Measurements from ENCODE around the gene BMPER. TPM values are rescaled to one million over a fixed set of nuclear protein-coding genes. Genes with fewer than 3 reads are reported as not detected.

The BMPER gene
- polyA plus RNA-seq = not detected

DNA sequence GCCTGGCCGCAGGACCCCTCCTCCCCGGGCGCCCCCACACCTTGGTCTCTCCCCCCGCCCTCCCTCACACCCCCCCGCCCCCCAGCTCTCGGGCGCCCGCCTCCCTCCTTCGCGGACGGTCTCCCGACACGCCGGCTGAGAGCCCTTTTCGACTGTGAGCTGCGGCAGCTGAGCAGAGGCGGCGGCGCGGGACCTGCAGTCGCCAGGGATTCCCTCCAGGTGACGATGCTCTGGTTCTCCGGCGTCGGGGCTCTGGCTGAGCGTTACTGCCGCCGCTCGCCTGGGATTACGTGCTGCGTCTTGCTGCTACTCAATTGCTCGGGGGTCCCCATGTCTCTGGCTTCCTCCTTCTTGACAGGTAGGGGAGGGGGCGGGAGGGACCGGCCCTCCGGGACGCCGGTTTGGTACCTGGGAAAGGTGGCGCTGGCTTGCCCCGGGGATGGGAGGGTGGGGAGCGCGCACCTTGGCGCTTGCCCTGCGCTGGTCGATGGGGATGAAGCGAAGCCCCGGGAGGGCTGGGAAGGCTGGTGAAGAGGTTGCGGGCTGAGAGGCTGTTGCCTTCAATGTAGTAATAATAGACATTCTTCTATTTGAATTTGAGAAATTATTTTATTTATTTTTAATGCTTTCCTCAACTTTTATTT lies at the start of gene BMPER:
TSS of gene BMPER (plus strand) at position 151 of the 644 bp plus-strand sequence. CDS start at position 226, 75 bp downstream.
- H3K36me3 Mint-ChIP-seq = peaks cover 3% of the 10 kb centered on the region
- H3K27me3 Mint-ChIP-seq = peaks cover 32% of the 10 kb centered on the region
- no peaks in the 10 kb centered on the region for H3K9me3 Mint-ChIP-seq
- H3K4me1 Mint-ChIP-seq = peaks cover 0 to 7% (median 4%) of the 10 kb centered on the region in 3 donors
- peak within 1 kb of the TSS in 3 of 4 donors; percentile 79 to 81 (median 81) for H3K4me3 Mint-ChIP-seq
- no peak within 1 kb of the TSS for H3K27ac Mint-ChIP-seq

DNA sequence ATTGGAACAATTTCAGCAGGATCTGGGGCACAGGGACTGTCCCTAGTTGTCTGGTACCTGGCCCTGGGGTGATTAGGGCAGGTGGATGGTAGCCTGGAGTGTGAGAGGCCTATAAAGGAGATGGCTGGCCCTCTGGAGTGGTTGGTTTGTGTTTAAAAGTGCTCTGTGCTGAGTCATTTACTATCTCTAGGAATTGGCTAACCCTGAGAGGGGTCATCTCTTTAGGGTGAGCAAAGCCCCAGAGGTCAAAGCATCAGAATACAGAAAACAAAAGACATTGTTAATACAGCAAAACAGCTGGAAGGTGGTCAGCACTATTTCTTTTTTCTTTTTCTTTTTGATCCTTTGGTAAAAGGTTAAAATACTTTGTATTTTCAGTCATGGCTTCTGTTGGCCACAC lies 43.4 kb upstream of the BMPER start:
- H3K36me3 Mint-ChIP-seq = no peaks in the 10 kb centered on the region
- no peak overlapping the region for H3K27ac Mint-ChIP-seq
- no peaks in the 10 kb centered on the region for H3K4me1 Mint-ChIP-seq
- peaks cover 5% of the 10 kb centered on the region for H3K27me3 Mint-ChIP-seq
- peaks cover 0 to 2% (median 0%) of the 10 kb centered on the region in 3 donors for H3K9me3 Mint-ChIP-seq
- no peak overlapping the region for H3K4me3 Mint-ChIP-seq

DNA sequence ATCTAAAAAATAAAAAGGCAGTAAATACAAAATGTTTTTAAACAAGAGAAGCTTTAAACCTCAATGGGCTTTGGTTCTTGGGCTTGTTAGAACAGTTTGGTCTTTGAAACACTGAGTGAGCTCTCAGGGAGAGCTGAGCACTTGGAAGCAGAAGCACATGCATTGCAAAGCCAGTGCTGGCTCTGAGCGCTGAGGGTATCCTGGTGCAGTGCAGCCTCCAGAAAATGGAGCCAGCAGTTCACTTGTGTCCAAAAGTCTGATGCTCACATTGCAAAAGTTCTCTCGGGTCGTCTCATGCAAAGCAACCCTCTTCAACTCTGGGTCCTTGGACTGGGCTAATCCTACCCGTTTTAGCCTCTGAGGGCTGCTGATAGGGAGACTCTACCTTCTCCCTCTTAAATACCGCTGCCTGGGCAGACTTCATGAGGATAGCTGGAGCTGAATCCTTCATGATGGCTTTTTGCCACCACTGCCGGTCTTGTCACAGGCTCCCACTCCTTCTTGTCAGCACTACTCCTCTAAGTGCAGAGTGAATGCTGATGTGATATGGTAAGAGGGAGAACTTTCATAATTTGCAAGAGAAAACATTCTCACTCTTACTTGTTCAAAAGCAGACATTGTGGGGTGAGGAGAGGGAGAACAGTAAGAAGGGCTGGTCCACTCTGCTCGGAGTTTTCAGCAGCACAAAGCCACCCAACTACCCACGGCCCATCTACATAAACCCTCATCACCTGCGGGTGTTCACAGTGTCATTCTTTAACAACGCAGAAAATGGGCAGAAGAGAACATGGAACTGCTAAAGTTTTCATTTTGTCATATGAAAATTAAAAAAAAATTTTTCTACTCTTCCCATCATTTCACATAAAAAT lies 42.2 kb upstream of the BMPER start:
- H3K4me1 Mint-ChIP-seq = no peaks in the 10 kb centered on the region
- peaks cover 5% of the 10 kb centered on the region for H3K27me3 Mint-ChIP-seq
- H3K4me3 Mint-ChIP-seq = no peak overlapping the region
- no peaks in the 10 kb centered on the region for H3K36me3 Mint-ChIP-seq
- no peak overlapping the region for H3K27ac Mint-ChIP-seq
- peaks cover 0 to 2% (median 0%) of the 10 kb centered on the region in 3 donors for H3K9me3 Mint-ChIP-seq

DNA sequence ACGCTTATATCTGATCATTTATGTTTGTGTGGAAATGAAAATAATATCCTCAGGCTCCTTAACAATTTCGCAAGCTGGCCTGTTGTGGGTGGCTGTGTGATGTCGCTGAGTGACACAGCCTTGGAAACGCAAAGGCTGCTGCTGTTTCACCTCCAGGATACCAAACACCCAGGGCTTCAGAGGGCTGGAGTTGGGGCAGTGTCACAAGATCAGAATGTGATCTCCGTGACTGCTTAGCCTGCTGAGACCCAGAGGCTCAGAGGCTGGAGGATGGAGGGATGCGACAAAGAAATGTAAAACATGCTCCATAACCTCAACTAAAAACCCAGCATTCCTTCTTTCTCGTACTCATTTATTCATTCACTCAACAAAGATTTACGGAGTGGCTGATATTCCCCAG lies 37.2 kb upstream of the BMPER start:
- H3K9me3 Mint-ChIP-seq = peaks cover 0 to 3% (median 2%) of the 10 kb centered on the region in 3 donors
- H3K27ac Mint-ChIP-seq = no peak overlapping the region
- H3K4me3 Mint-ChIP-seq = no peak overlapping the region
- H3K4me1 Mint-ChIP-seq = no peaks in the 10 kb centered on the region
- peaks cover 2% of the 10 kb centered on the region for H3K27me3 Mint-ChIP-seq
- H3K36me3 Mint-ChIP-seq = no peaks in the 10 kb centered on the region

DNA sequence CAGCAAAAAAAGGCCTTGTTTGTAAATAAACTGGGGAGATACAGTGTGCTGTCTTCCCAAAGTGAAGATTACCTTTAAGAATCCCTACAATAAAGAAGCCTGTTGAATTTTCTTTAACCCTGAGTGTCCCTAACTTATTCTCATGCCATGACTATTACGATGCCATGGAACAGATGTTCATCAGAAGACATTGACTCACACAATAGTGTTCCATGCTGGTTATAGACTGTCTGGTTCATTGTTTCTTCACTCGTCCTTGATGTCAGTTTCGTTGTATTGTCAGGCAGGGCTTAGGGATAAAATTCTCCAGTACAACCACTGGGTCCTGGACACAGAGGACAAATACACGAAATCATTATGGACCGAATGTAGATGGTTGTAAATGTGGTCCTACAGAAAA lies 36.2 kb upstream of the BMPER start:
- H3K36me3 Mint-ChIP-seq = no peaks in the 10 kb centered on the region
- peaks cover 0 to 3% (median 2%) of the 10 kb centered on the region in 3 donors for H3K9me3 Mint-ChIP-seq
- H3K27me3 Mint-ChIP-seq = no peaks in the 10 kb centered on the region
- H3K27ac Mint-ChIP-seq = no peak overlapping the region
- no peaks in the 10 kb centered on the region for H3K4me1 Mint-ChIP-seq
- H3K4me3 Mint-ChIP-seq = no peak overlapping the region

DNA sequence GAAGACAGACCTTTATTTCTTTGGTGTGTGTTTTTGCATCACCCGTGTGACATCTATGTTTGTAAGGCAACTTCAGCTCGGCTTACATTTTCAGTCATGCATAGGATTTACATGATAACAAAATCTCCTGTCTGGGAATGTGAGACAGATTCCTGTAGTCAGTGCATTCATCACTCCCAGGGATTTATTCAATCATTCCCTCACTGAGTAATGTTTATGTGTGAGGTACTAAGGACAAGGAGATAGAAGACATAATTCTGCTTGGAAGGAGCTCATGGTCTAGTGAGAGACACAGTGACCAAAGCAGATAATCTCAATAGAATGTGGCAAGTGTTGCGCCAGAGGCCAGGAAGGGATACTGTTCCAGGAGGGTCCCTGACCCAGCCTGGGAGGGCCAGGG lies 35.2 kb upstream of the BMPER start:
- H3K4me3 Mint-ChIP-seq = no peak overlapping the region
- H3K9me3 Mint-ChIP-seq = peaks cover 0 to 3% (median 2%) of the 10 kb centered on the region in 3 donors
- H3K27me3 Mint-ChIP-seq = no peaks in the 10 kb centered on the region
- no peak overlapping the region for H3K27ac Mint-ChIP-seq
- no peaks in the 10 kb centered on the region for H3K36me3 Mint-ChIP-seq
- H3K4me1 Mint-ChIP-seq = no peaks in the 10 kb centered on the region

DNA sequence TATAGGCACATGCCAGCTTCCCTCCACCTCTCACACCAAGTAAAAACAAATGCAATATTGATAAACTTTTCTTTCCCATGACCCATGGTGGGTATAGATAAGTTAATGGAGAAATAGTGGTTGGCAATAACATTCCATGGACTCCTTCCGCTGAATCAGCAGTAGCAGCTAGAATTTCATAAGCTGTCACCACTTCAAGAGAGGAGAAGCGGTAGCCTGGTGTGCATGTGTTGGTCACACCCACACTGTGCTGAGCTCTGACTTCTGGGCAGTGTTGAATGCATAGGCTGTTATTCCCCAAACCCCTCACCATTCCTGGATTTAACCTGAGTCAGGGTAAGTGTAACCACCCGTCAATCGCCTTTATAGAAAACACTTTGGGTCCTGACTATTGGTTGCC lies 32.5 kb upstream of the BMPER start:
- H3K27me3 Mint-ChIP-seq = no peaks in the 10 kb centered on the region
- H3K36me3 Mint-ChIP-seq = no peaks in the 10 kb centered on the region
- H3K9me3 Mint-ChIP-seq = peaks cover 0 to 3% (median 0%) of the 10 kb centered on the region in 3 donors
- H3K4me3 Mint-ChIP-seq = no peak overlapping the region
- no peaks in the 10 kb centered on the region for H3K4me1 Mint-ChIP-seq
- H3K27ac Mint-ChIP-seq = no peak overlapping the region

DNA sequence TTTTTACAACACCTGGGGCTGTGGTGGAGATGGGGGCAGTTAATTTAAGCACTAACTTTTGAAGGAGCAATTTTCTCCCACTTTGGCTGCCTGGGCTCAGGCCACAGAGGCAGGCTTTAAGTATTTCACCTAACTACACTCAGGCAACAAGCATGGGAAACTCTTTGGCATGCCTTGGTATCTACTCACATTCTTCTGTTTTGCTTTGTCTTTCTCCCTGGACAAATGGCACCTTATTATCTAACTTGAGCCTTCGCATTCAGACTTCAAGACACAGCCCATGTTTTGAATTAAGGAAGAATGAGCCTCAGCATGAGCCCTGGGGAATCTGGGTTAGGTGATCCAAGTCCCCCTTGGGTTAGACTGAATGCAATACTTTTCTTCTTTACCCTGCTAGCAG lies 31.8 kb upstream of the BMPER start:
- H3K4me3 Mint-ChIP-seq = no peak overlapping the region
- peaks cover 0 to 3% (median 0%) of the 10 kb centered on the region in 3 donors for H3K9me3 Mint-ChIP-seq
- H3K4me1 Mint-ChIP-seq = no peaks in the 10 kb centered on the region
- no peaks in the 10 kb centered on the region for H3K36me3 Mint-ChIP-seq
- no peak overlapping the region for H3K27ac Mint-ChIP-seq
- no peaks in the 10 kb centered on the region for H3K27me3 Mint-ChIP-seq

DNA sequence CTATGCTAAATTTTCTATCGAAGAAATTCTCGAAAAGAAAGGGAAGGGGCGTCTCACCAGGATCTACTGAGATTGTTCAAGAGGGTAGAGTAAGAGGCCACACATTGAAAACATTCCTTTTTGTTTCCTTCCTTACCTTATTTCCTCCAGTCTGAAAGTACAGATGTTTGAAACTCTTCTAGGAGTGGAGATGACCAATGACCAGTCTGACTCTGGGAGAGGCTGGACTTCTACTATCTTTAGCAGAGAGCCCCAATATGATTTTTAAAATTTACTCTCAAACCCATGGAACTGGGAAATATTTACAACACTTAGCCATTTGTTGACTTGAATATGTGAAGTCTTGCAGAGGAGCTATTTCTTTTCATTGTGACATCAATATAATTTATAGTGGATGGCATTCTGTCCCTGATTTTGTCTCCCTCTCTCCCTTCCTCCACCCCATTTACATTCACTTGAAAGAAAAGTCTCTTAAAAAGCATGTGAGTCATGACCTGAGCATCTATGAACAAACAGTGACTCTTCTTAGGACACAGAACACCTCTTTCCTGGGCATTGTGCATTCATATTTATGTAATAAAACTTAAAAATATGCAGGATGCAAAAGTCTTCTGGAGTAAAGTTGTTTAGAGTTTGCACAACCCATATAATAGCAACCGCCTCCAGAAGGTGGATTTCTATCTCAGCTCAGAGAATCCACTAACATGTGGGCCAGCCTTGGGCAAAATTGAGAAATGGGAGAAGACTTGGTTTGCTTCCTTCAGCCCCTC lies 31.2 kb upstream of the BMPER start:
- Mint-ChIP-seq H3K9me3 (peaks cover 0 to 3% (median 0%) of the 10 kb centered on the region in 3 donors), H3K4me1 (no peaks in the 10 kb centered on the region), H3K36me3 (no peaks in the 10 kb centered on the region), H3K27me3 (no peaks in the 10 kb centered on the region), H3K27ac (no peak overlapping the region), H3K4me3 (no peak overlapping the region)

DNA sequence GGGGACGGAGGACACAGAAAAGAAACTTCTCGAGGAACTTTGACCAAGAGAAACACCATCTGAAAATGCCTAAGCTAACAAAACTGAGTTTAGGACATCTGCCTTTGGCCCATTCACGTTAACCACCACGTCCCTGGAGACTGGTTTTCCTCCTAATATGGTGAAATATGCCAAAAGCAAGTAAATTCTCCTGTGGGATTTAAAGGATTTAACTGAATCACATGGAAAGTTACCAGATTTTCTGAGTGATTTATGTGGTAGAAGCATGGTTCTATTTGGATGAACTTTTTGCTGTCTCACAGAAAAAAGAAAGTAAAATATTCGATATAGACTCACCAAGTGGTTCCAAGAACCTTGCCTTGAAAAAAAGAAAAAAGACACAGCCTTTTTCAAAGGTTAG lies 30.4 kb upstream of the BMPER start:
- H3K27ac Mint-ChIP-seq = no peak overlapping the region
- no peaks in the 10 kb centered on the region for H3K27me3 Mint-ChIP-seq
- no peaks in the 10 kb centered on the region for H3K4me1 Mint-ChIP-seq
- no peaks in the 10 kb centered on the region for H3K9me3 Mint-ChIP-seq
- H3K36me3 Mint-ChIP-seq = no peaks in the 10 kb centered on the region
- no peak overlapping the region for H3K4me3 Mint-ChIP-seq

DNA sequence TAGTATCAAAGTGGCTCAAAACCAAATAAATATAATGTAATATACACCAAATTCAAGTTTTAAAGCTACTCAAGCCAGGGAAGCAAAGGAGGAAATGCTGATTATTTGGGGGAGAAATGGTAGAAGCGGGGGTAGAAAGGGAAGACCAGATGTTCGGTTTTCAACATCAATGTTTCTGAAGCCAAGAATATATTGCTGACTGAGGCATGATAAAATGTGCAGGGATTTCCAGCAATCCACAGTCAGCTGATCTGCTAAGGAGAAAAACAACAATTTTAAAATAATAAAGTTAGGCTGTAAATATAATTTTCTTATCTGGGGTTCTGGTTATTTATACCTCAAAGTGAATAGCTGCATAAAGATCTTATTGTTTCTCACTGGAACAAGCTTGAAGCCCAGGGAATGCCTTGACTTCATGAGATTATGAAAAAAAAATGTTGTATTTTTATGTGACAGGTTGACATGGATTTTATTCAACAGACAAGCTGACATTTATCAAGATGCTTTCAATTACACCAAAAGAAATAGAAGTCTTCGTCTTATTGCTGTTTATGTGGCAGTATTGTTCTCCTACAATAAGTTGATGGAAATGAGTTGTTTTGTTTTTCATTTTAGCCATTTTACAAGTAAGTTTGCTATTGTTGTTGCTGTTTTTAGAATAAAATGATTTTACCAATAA lies 28.6 kb upstream of the BMPER start:
- H3K4me3 Mint-ChIP-seq = no peak overlapping the region
- no peak overlapping the region for H3K27ac Mint-ChIP-seq
- H3K4me1 Mint-ChIP-seq = no peaks in the 10 kb centered on the region
- no peaks in the 10 kb centered on the region for H3K36me3 Mint-ChIP-seq
- no peaks in the 10 kb centered on the region for H3K9me3 Mint-ChIP-seq
- H3K27me3 Mint-ChIP-seq = no peaks in the 10 kb centered on the region

DNA sequence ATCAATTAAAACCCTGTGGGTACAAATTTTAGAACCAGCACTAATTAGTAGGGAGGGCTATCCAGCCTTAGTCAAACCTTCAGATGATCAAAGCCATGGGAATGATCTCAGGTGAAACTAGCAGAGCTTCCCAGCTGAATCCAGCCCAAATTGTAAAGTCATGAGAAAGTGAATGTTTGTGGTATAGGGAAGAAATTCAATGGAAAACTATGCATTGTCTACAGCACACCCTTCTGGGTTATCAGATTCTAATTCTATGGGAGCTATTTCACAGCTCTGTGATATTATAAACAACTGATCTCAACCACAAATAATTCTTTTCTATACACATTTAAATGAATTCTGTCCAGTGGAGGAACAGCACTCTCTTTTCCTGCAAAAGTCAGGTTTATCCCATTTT lies 24.6 kb upstream of the BMPER start:
- no peak overlapping the region for H3K4me3 Mint-ChIP-seq
- H3K36me3 Mint-ChIP-seq = no peaks in the 10 kb centered on the region
- H3K27ac Mint-ChIP-seq = no peak overlapping the region
- H3K9me3 Mint-ChIP-seq = no peaks in the 10 kb centered on the region
- no peaks in the 10 kb centered on the region for H3K4me1 Mint-ChIP-seq
- peaks cover 4% of the 10 kb centered on the region for H3K27me3 Mint-ChIP-seq

DNA sequence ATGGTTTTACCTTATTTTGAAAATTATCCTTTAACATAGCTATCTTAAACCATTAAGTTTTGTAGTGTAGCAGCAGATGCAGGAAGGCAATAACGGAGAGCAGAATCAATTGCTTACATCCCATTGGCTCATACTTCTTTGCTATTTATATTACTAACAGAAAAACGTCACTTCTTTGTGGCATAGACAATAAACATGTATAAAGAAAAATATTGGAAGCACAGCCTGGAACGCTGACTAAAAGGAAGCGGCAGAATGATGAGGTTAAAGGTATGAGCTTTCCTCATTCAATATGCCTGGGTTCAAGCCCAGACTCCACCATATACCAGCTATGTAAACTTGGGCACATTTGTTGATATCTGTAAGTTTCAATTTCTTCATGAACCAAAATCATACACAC lies 24.0 kb upstream of the BMPER start:
- Mint-ChIP-seq H3K36me3 (no peaks in the 10 kb centered on the region), H3K4me3 (no peak overlapping the region), H3K9me3 (no peaks in the 10 kb centered on the region), H3K4me1 (no peaks in the 10 kb centered on the region), H3K27me3 (peaks cover 4% of the 10 kb centered on the region), H3K27ac (peak overlapping the region in 1 of 3 donors; percentile 25)

DNA sequence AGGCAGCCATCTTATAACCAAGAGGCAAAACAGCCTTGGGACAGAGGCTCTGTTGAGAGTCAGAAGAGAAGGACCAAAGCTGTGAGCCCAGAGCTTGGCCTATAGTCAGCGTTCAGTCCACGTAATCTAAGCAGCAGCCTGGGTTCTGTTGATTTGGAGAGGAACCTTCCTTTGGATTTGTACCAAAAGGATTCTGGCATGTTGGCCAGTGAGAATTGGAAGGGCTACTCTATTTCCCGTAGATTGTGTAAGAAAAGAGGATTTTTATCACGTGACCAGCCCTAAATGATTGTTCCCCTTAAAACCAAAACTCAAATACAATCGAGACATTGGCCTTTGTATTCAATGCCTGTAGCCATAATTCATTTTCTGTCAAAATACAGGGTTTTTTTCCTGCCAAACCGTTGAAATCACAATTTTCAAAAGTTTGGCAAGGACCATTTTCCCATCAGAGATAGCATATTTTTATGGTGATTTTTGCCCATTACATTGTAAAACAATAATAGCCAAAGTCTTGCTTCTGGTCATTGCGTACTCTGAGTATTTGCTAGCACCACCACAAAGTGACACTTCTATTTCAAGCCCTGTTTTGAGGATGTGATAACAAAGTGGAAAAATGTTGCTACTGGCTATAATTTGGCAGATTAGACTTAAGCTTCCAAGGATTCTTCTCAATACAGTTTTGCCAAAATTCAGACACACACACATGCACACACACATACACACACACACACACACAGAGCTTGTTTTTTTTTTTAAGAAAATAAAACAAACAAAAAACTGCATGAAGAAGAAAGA lies 23.1 kb upstream of the BMPER start:
- H3K36me3 Mint-ChIP-seq = no peaks in the 10 kb centered on the region
- no peaks in the 10 kb centered on the region for H3K4me1 Mint-ChIP-seq
- H3K27me3 Mint-ChIP-seq = peaks cover 4% of the 10 kb centered on the region
- no peak overlapping the region for H3K27ac Mint-ChIP-seq
- no peaks in the 10 kb centered on the region for H3K9me3 Mint-ChIP-seq
- H3K4me3 Mint-ChIP-seq = no peak overlapping the region
